ENCODE measurements around the gene COLGALT1. TPM values are rescaled to one million over a fixed set of nuclear protein-coding genes. Genes with fewer than 3 reads are reported as not detected.
"Not testable (repeated sequence)": the region's sequence is repeated elsewhere in the genome, so short reads cannot be mapped to it uniquely, and the experiment has no call there.

The COLGALT1 gene
- total RNA-seq, 1 experiment from 2014 or later = 49.5 TPM

DNA sequence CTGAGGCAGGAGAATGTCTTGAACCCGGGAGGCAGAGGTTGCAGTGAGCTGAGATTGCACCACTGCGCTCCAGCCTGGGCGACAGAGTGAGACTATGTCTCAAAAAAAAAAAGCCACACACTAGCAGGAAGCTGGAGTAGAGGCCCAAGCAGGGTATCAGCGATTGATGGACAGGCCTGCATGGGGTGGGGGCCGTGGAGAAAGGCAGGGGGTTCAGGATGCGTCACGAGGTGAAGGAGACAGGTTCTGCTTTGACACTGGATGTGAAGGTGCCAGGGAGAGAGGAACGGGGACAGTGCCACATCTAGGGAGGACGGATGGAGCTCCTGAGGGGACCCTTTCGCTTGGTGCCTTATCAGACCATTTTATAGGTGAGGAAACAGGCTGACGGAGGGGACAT lies 7.1 kb downstream of the COLGALT1 start:
- DNase-seq = no peak
- Histone ChIP-seq H3K27me3 (ENCODE audit: control insufficient read depth, insufficient read depth, low read length) (no peaks in the 10 kb centered on the region), H3K36me3 (replicated peaks; ENCODE audit: control insufficient read depth, insufficient read depth, low read length) (peaks cover 4% of the 10 kb centered on the region), H3K4me3 (ENCODE audit: insufficient read depth, low read depth, low read length) (no peak overlapping the region)

GRCh38 chr19:17564781-17565180 lies 9.3 kb downstream of the COLGALT1 start:
- Histone ChIP-seq H3K36me3 (replicated peaks; ENCODE audit: control insufficient read depth, insufficient read depth, low read length) (peaks cover 7% of the 10 kb centered on the region), H3K27me3 (ENCODE audit: control insufficient read depth, insufficient read depth, low read length) (no peaks in the 10 kb centered on the region), H3K4me3 (ENCODE audit: insufficient read depth, low read depth, low read length) (no peak overlapping the region)
- no peak for DNase-seq

DNA sequence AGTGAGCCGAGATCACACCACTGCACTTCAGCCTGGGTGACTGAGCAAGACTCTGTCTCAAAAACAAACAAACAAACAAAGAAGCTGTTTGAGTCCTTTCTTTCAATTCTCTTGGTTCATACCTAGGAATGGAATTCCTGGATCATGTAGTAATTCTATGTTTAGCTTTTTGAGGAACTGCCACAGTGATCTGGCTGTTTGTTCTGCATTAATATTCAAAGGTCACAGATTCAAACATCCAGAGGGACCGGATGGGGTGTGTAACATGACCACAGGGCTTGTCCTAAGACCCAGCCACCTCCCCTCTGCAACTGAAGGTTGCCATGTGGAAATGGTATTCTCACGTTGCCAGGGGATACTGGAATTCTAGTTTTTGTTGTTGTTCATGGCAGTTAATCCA lies 10.2 kb downstream of the COLGALT1 start:
- Histone ChIP-seq H3K27me3 (ENCODE audit: control insufficient read depth, insufficient read depth, low read length) (no peaks in the 10 kb centered on the region), H3K4me3 (ENCODE audit: insufficient read depth, low read depth, low read length) (no peak overlapping the region), H3K36me3 (replicated peaks; ENCODE audit: control insufficient read depth, insufficient read depth, low read length) (peaks cover 7% of the 10 kb centered on the region)
- DNase-seq = no peak

GRCh38 chr19:17567940-17568339 lies 12.5 kb downstream of the COLGALT1 start:
- no peak for DNase-seq
- Histone ChIP-seq H3K27me3 (ENCODE audit: control insufficient read depth, insufficient read depth, low read length) (no peaks in the 10 kb centered on the region), H3K4me3 (ENCODE audit: insufficient read depth, low read depth, low read length) (no peak overlapping the region), H3K36me3 (replicated peaks; ENCODE audit: control insufficient read depth, insufficient read depth, low read length) (peaks cover 10% of the 10 kb centered on the region)

- not testable (repeated sequence) for DNase-seq; H3K36me3 ChIP-seq (replicated peaks; ENCODE audit: control insufficient read depth, insufficient read depth, low read length); H3K4me3 ChIP-seq (ENCODE audit: insufficient read depth, low read depth, low read length); H3K27me3 ChIP-seq (ENCODE audit: control insufficient read depth, insufficient read depth, low read length)
These were observed 14.8 kb downstream of the COLGALT1 start for GRCh38 chr19:17570291-17570690.

DNA sequence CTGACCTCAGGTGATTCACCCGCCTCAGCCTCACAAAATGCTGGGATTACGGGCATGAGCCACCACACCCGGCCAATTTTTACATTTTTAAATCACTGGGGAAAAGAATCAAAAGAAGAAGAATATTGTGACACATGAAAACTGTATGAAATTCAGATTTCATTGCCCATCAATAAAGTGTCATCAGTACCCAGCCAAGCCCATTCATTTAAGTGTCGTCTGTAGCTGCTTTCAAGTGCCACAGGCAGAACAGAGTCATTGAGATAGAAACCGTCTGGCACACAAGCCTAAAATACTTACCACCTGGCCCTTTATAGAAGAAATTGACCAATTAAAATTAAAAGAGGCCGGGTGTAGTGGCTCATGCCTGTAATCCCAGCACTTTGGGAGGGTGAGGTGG lies 15.3 kb downstream of the COLGALT1 start:
- Histone ChIP-seq H3K27me3 (ENCODE audit: control insufficient read depth, insufficient read depth, low read length) (no peaks in the 10 kb centered on the region), H3K36me3 (replicated peaks; ENCODE audit: control insufficient read depth, insufficient read depth, low read length) (peaks cover 8% of the 10 kb centered on the region), H3K4me3 (ENCODE audit: insufficient read depth, low read depth, low read length) (no peak overlapping the region)
- no peak for DNase-seq

DNA sequence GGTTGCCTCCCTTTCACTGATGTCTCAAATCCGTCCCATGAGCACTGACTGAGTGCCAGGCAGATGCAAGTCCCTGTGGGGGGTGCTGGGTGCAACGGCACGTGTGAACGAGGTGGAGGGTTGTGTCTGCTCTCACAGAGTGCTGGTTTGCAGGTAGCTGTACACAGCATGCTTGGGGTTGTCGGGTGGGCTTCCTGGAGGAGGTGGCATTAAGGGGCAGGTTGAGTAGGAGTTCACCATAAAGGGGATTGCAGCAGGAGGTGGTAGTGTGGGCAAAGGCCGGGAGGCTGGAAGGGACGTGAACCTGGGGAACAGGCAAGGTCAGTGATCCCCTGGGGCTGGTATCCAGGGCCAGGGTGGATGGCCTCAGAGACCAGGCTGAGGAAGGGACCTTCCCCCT lies 17.2 kb downstream of the COLGALT1 start:
- Histone ChIP-seq H3K36me3 (replicated peaks; ENCODE audit: control insufficient read depth, insufficient read depth, low read length) (peaks cover 8% of the 10 kb centered on the region), H3K4me3 (ENCODE audit: insufficient read depth, low read depth, low read length) (no peak overlapping the region), H3K27me3 (ENCODE audit: control insufficient read depth, insufficient read depth, low read length) (no peaks in the 10 kb centered on the region)
- no peak for DNase-seq

DNA sequence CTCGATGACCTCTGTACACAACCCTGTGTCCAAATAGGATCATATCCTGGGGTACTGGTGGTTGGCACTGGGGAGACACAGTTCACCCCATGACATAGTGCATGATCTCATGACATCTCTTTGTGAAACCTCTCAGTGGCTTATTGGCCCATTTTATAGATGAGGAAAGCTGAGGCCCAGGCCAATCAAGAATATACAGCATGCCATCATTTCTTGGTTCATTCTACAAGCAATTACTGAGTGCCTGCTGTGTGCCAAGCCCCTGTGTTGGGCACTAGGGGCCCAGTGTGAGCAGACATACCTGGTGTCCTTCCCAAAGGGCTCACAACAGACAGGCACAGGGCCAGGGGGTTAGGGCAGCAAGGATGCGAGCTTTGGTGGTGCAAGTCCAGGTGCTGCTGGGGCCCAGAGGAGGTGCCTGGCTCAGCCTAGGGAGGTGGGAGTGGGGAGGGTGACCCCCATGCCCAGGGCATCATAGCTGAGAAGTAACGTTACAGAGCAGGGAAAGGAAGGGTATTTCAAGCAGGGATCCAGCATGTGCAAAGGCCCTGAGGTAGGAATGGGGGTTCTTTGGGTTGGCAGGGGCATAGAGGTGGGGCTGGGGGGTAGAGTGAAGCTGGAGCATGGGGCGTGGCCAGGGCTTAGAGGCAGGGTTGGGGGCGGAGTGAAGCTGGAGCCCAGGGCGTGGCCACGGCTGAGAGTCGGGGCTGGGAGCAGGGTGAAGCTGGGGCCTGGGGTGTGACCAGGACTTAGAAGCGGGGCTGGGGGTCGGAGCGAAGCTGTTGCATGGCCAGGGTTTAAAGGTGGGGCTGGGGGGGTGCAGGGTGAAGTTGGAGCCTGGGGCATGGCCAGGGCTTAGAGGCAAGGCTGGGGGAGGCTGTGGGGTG lies 20.7 kb downstream of the COLGALT1 start:
- no peak for DNase-seq
- Histone ChIP-seq H3K4me3 (ENCODE audit: insufficient read depth, low read depth, low read length) (no peak overlapping the region; the same call in 1 of the 2 replicates), H3K27me3 (ENCODE audit: control insufficient read depth, insufficient read depth, low read length) (no peaks in the 10 kb centered on the region), H3K36me3 (replicated peaks; ENCODE audit: control insufficient read depth, insufficient read depth, low read length) (peaks cover 8% of the 10 kb centered on the region)

DNA sequence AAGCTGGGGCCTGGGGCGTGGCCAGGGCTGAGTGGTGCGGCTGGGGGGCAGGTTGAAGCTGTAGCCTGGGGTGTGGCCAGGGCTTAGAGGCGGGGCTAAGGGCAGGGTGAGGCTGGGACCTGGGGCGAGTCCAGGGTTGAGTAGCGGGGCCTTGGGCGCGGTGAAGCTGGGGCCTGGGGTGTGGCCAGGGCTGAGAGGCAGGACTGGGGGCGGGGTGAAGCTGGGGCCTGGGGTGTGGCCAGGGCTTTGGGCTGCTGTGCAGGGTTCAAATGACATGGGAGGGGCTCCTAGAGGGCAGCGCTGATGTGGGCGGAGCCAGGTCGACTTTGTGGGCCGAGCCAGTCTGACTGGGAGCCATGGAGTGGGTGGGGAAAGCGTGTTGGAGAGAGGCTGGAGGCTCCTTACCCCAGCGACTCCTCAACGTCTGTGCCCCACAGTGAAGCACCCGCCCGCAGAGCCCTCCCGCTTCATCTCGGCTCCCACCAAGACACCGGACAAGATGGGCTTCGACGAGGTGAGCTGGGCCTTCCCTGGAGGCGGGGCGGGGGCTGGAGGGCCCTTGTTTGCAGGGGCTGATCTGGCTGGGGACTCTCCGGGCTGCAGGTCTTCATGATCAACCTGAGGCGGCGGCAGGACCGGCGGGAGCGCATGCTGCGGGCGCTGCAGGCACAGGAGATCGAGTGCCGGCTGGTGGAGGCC lies 21.5 kb downstream of the COLGALT1 start:
- no peaks in the 10 kb centered on the region for H3K27me3 ChIP-seq (ENCODE audit: control insufficient read depth, insufficient read depth, low read length)
- H3K4me3 ChIP-seq (ENCODE audit: insufficient read depth, low read depth, low read length) = peak overlapping the region; percentile 42
- peak; percentile 99 for DNase-seq
- peaks cover 14% of the 10 kb centered on the region for H3K36me3 ChIP-seq (replicated peaks; ENCODE audit: control insufficient read depth, insufficient read depth, low read length)

GRCh38 chr19:17577457-17578097 lies 22.1 kb downstream of the COLGALT1 start:
- peak; percentile 55 for DNase-seq
- Histone ChIP-seq H3K27me3 (ENCODE audit: control insufficient read depth, insufficient read depth, low read length) (no peaks in the 10 kb centered on the region), H3K36me3 (replicated peaks; ENCODE audit: control insufficient read depth, insufficient read depth, low read length) (peaks cover 14% of the 10 kb centered on the region), H3K4me3 (ENCODE audit: insufficient read depth, low read depth, low read length) (peak overlapping the region; percentile 42)

DNA sequence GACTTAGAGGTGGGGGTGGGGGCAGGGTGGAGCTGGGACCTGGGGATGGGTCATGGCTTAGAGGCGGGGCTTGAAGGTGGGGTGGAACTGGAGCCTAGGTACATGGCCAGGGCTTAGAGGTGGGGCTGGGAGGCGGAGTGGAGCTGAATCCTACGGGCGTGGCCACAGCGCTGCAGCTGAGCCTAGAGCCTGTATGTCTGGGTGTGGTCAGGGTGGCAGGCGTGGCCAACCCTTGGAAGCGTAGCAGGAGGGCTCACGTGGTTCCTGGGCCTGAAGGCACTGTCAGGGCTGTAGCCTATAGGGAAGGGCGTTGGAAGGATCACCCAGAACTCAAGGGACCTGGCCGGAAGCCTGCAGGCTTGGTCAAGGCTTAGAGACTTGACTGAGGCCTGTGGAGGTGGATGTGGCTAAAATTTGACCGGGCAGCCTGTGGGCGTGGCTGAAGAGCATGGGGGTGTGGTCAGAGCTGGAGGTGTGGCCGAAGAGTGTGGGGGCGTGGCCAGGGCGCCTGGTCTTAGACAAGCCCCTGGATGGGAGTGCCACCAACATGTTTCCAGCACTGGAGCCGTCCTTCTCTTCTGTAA lies 24.3 kb downstream of the COLGALT1 start:
- peaks cover 14% of the 10 kb centered on the region for H3K36me3 ChIP-seq (replicated peaks; ENCODE audit: control insufficient read depth, insufficient read depth, low read length)
- DNase-seq = peak; percentile 94
- H3K27me3 ChIP-seq (ENCODE audit: control insufficient read depth, insufficient read depth, low read length) = no peaks in the 10 kb centered on the region
- peak overlapping the region; percentile 37 for H3K4me3 ChIP-seq (ENCODE audit: insufficient read depth, low read depth, low read length)

DNA sequence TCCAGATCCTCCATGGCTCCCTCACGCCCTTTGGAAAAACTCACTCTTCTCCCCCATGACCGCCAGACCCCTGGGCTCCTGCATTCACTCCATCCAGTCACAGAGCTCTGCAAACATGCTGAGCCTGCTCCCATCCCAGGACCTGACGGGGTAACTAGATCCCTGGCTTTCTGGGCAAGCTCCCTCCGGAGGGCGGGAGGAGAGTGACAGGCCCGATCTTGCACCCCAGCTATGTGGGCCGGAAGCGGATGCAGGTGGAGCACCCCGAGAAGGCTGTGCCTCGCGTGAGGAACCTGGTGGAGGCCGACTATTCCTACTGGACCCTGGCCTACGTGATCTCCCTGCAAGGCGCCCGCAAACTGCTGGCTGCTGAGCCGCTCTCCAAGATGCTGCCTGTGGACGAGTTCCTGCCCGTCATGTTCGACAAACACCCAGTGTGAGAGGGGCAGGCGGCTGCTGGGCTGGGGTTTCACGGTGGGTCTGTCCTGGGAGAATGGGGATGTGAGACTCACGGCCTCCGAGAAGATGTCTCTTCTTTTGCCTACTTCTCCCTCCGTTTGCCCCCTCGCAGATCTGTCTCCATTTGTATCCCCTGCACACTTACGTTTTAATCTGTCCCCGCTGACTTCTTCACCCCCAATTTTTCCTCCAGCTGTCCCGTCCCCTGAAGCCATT lies 25.2 kb downstream of the COLGALT1 start:
- DNase-seq = peak; percentile 73
- Histone ChIP-seq H3K36me3 (replicated peaks; ENCODE audit: control insufficient read depth, insufficient read depth, low read length) (peaks cover 14% of the 10 kb centered on the region), H3K4me3 (ENCODE audit: insufficient read depth, low read depth, low read length) (no peak overlapping the region), H3K27me3 (ENCODE audit: control insufficient read depth, insufficient read depth, low read length) (no peaks in the 10 kb centered on the region)

DNA sequence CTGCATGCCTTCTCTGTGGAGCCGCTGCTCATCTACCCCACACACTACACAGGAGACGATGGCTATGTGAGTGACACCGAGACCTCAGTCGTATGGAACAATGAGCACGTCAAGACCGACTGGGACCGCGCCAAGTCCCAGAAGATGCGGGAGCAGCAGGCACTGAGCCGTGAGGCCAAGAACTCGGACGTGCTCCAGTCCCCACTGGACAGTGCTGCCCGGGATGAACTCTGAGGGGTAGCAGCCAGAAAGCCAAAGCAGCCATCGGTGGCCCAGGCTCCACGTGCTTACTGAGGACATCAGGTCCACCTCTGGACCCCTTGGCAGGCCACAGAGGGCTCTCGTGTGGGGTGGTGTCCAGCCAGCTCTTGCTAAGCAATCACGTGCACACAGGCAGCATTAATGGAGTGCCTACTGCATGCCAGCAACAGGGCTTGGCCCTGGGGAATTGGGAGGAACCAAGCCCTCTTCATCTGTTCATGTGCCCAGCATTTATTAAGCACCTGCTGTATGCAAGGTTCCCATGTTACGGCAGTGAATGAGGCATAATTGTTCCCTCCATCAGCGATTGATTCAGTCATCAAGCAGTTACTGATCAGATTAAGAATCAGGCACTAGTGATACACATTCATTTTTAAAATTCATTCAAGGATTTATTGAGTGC lies 25.9 kb downstream of the COLGALT1 start:
- Histone ChIP-seq H3K4me3 (ENCODE audit: insufficient read depth, low read depth, low read length) (no peak overlapping the region), H3K36me3 (replicated peaks; ENCODE audit: control insufficient read depth, insufficient read depth, low read length) (peaks cover 14% of the 10 kb centered on the region), H3K27me3 (ENCODE audit: control insufficient read depth, insufficient read depth, low read length) (no peaks in the 10 kb centered on the region)
- DNase-seq = no peak

- DNase-seq = peak; percentile 59
- peaks cover 14% of the 10 kb centered on the region for H3K36me3 ChIP-seq (replicated peaks; ENCODE audit: control insufficient read depth, insufficient read depth, low read length)
- no peak overlapping the region for H3K4me3 ChIP-seq (ENCODE audit: insufficient read depth, low read depth, low read length)
- H3K27me3 ChIP-seq (ENCODE audit: control insufficient read depth, insufficient read depth, low read length) = no peaks in the 10 kb centered on the region
These were observed 27.2 kb downstream of the COLGALT1 start for GRCh38 chr19:17582613-17583012.

All from H7 (cell line).